ENCODE measurements around the gene TSPAN18.
A peak's percentile ranks its signal among the peaks of the same experiment; 100 is the strongest.

The TSPAN18 gene

DNA sequence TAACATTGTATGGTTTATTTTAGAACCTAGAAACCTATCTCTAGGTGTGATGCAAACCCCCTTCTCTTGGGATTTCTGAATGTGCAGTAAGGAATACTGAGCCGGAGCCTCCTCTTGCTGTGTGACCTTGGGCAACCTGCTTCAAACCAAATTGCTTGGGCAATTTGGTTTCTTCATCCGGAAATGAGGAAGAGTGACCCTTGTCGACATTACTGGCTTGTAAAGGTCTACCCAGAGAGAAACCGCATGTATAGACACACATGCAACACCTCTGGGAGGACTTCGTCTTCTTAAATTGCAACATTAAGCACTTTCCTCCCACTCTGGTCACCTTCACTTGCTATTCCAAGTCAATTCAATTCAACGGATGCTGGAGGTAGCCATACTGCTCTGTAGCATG lies 243.5 kb downstream of the TSPAN18 start:
- Mint-ChIP-seq H3K27me3 (no peaks in the 10 kb centered on the region), H3K4me3 (no peak overlapping the region), H3K4me1 (no peaks in the 10 kb centered on the region), H3K9me3 (no peaks in the 10 kb centered on the region), H3K36me3 (no peaks in the 10 kb centered on the region), H3K27ac (no peak overlapping the region)

DNA sequence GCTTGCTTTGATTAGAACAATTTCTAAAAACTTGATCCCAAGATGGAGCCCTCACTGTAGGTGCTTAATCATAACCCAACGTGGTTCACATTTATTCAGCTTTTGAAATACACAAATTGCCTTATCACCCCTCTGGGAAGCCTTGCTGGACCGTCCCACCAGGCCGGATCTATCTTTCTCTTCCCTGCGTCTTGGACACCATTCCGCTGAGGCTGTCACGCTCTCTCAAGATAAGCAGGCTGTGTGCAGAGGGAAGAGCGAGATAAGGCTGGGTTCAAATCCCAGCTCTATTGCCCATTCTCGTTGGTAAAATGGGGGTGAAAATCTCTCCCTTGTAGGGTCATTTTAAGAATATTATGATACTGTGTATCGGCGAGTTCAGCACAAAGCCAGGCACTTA lies 244.4 kb downstream of the TSPAN18 start:
- Mint-ChIP-seq H3K27ac (no peak overlapping the region), H3K36me3 (no peaks in the 10 kb centered on the region), H3K4me3 (no peak overlapping the region), H3K9me3 (no peaks in the 10 kb centered on the region), H3K4me1 (no peaks in the 10 kb centered on the region), H3K27me3 (no peaks in the 10 kb centered on the region)

- H3K4me1 Mint-ChIP-seq: no peaks in the 10 kb centered on the region
- H3K36me3 Mint-ChIP-seq: no peaks in the 10 kb centered on the region
- H3K27ac Mint-ChIP-seq: no peak overlapping the region
These were observed 246.1 kb downstream of the TSPAN18 start for GRCh38 chr11:44972746-44973435.

DNA sequence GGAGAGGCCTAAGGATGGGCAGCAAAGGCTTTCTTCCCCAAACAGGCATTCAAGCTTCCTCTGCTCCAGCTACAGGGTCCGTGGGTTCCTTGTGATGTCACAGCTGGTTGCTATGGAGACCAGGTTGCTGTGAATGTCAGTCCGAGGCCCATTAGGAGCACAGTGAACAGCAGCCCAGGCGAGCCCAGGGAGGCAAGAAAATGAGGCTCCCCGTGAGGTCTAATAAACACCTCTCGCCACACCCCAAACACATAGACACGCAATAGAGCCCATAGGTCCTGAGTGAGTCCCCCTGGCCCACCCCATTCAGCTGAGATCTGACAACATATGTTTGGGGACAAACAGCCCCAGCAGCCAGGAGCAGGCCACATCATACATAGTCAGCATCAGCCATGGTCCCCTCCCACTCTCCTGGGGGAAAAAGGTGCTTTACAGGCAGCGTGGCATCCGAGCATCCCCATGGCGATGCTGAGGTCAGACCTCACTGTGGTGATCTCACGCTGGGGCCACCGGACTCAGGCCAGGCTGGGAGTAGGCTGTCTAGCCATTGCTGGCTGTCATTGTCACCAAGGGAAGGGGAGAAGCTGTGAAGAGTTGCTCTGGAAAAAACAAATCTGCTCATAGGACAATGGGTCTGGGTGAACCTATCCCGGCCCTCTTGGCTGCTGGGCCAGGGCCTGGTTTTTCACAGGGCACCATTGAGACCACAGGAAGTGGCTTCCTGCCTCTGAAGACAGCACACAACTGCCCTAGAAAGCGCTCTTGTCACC lies 247.1 kb downstream of the TSPAN18 start:
- H3K4me1 Mint-ChIP-seq: no peaks in the 10 kb centered on the region
- H3K9me3 Mint-ChIP-seq: no peaks in the 10 kb centered on the region
- no peak overlapping the region for H3K27ac Mint-ChIP-seq
- no peak overlapping the region for H3K4me3 Mint-ChIP-seq
- no peaks in the 10 kb centered on the region for H3K36me3 Mint-ChIP-seq
- H3K27me3 Mint-ChIP-seq: no peaks in the 10 kb centered on the region

More at GRCh38 chr11:44972746-44973435, 246.1 kb downstream of the TSPAN18 start:
- Mint-ChIP-seq H3K27me3 (no peaks in the 10 kb centered on the region), H3K4me3 (no peak overlapping the region), H3K9me3 (no peaks in the 10 kb centered on the region)

GRCh38 chr11:44974402-44975000 lies 247.7 kb downstream of the TSPAN18 start:
- peaks cover 6% of the 10 kb centered on the region for H3K4me1 Mint-ChIP-seq
- no peaks in the 10 kb centered on the region for H3K36me3 Mint-ChIP-seq
- no peaks in the 10 kb centered on the region for H3K9me3 Mint-ChIP-seq
- no peaks in the 10 kb centered on the region for H3K27me3 Mint-ChIP-seq
- H3K27ac Mint-ChIP-seq: no peak overlapping the region
- H3K4me3 Mint-ChIP-seq: no peak overlapping the region

GRCh38 chr11:44976576-44976975 lies 249.8 kb downstream of the TSPAN18 start:
- Mint-ChIP-seq H3K4me3 (no peak overlapping the region), H3K36me3 (no peaks in the 10 kb centered on the region), H3K9me3 (no peaks in the 10 kb centered on the region), H3K27me3 (no peaks in the 10 kb centered on the region), H3K4me1 (peaks cover 9% of the 10 kb centered on the region), H3K27ac (no peak overlapping the region)

DNA sequence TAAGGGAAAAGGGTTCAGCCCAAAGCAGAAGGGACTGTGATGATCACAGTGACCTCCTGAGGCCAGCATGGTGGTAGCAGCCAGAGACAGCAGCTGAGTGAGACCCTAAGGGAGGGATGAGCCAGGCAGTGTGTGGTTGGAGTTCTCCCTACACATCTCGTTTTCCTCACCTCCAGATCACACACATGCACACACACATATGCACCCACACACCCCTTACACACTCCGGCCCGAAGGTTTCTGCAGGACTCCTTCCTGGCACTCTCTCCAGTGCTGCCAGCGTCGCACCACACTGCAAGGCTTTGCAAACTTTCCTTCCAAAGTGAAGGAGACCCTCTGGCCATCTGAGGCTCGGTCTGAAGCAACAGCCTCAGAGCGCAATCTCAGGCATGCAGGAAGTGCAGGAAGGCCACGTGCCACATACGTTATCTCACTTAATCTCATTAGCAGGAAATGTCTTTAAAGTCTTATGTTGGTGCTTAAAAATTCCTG lies 250.8 kb downstream of the TSPAN18 start:
- Mint-ChIP-seq H3K27ac (no peak overlapping the region), H3K36me3 (no peaks in the 10 kb centered on the region), H3K4me1 (peaks cover 9% of the 10 kb centered on the region), H3K27me3 (no peaks in the 10 kb centered on the region), H3K4me3 (peak overlapping the region; percentile 58), H3K9me3 (no peaks in the 10 kb centered on the region)

DNA sequence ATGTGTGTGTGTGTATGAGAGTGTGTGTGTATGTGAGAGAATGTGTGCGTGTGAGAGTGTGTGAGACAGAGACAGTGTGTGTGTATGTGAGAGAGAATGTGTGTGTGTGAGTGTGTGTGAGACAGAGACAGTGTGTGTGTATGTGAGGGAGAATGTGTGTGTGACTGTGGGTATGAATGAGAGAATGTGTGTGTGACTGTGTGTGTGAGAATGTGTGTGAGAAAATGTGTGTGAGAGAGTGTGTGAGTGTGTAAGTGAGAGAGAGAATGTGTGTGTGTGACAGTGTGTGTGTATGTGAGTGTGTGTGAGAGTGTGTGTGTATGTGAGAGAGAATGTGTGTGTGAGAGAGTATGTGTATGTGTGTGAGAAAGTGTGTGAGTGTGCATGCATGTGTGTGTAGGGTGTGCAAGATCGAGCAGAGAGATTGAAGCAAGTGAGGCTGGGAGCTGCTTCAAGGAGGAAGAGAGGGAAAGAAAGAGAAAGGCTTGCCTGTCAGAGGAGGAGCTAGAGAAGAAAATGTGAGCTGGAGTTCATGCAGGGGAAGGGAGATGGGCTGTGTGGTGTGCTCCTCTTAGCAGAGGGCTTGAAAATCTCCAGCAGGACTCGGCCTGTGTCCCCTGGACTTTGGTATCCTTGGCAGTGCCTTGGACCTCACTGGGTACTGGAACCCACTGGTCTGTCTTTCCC lies 251.7 kb downstream of the TSPAN18 start:
- no peak overlapping the region for H3K27ac Mint-ChIP-seq
- H3K27me3 Mint-ChIP-seq: no peaks in the 10 kb centered on the region
- H3K36me3 Mint-ChIP-seq: no peaks in the 10 kb centered on the region
- H3K4me1 Mint-ChIP-seq: peaks cover 9% of the 10 kb centered on the region
- no peaks in the 10 kb centered on the region for H3K9me3 Mint-ChIP-seq
- no peak overlapping the region for H3K4me3 Mint-ChIP-seq

DNA sequence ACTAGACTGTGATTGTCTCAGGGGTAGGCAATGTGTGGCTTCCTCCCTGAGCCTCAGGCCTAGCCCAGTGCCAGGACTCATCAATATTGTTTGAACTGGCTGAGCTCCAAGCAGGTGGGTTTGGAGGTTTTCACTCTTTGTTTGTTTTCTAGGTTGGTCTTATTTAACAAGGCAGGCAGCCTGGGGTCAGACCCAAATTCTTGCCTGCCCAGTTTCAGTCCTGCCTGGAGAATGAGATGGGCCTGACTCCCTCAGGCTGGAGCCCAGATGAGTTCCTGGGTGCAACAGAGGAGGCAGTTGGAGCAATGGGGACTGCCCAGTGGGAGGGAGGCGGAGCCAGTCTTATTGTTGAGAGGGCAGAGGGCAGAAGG lies 252.2 kb downstream of the TSPAN18 start:
- Mint-ChIP-seq H3K4me3 (no peak overlapping the region), H3K27me3 (no peaks in the 10 kb centered on the region), H3K27ac (no peak overlapping the region), H3K4me1 (peaks cover 9% of the 10 kb centered on the region), H3K36me3 (no peaks in the 10 kb centered on the region), H3K9me3 (no peaks in the 10 kb centered on the region)

DNA sequence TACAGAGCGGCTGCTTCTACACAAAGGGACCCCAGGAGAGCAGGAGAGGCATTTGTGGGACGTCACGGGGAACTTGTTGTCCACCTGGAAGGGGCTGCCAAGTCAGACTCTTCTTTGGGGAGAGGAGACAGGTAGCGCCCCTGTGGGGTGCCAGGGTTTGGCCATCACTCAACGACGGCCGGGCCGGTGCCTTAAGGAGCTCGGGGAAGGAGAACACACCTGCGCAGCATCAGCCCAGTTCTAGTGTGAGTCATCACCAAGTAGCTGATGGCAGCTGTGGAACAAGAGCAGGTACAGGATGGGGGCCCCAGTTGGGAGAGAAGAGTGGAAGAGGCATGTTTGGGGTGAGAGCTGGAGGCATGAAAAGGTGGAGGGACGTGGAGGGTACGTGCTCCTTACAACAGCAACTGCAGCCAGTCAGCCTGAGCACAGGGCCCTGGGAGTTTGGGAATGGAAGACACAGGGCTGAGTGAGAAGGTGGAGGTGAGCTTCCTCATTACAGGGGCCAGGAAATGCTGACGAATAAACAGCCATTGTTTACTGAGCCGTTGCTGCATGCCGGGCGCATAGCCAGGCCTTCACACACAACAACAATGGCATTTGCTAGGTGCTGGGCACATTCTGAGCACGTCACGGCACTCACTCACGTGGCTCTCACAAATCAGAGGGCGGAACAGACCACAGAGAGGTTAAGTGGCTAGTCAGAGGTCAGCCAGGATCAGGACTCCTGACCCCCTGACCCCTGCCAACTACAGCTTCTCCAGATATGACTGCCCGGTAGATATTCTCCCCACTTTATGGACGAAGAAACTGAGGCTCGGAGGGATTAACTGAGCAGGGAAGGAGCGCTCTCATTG lies 253.0 kb downstream of the TSPAN18 start:
- Mint-ChIP-seq H3K27me3 (no peaks in the 10 kb centered on the region), H3K4me1 (peaks cover 9% of the 10 kb centered on the region), H3K36me3 (no peaks in the 10 kb centered on the region), H3K27ac (no peak overlapping the region), H3K9me3 (no peaks in the 10 kb centered on the region), H3K4me3 (no peak overlapping the region)

DNA sequence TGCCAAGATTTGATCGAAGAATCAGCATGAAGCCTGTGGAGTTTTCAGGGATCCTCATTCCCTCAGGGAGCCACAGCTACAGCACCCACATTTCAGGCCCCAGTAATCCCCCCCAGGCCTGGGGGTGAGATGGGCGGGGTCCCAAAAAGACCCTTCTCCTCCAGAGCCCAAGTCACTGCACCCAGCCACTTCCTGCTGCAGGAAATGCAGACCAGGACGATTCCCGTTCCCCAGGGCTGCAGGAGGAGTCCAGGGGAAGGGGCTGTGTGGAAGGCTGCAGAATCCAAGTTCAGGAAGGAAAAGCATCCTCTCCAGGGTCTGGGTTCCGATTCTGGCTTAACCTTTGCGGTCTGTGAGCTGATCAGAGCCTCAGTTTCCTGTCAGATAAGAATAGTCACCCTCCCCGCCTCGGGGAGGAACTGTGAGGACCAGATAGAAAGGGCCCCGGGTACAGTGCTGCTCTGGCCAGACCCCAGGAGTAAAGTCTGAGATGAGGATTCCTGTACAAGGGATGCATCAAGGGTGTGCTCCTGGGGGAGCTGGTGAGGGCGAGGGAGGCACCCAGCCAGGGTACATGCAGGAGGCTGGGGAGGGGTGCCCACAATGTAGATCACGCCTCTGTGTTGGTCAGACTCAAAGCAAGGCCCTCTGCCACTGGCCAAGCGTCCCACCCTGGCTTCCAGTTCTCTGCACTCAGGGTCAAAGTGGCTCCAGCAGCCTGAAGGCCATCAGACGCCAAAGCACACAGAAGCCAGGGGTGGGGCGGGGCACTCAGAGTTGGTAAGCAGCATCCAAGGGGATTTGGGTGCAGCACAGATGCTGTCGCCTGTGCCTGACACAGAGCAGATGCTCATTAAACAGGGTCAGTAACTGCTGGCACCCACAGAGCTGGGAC lies 254.0 kb downstream of the TSPAN18 start:
- no peaks in the 10 kb centered on the region for H3K27me3 Mint-ChIP-seq

More for the DNA sequence above, 254.0 kb downstream of the TSPAN18 start:
- Mint-ChIP-seq H3K9me3 (no peaks in the 10 kb centered on the region), H3K27ac (no peak overlapping the region), H3K4me3 (no peak overlapping the region), H3K4me1 (peaks cover 9% of the 10 kb centered on the region), H3K36me3 (no peaks in the 10 kb centered on the region)
